HG03354 (cell line): ENCODE results near the gene WDR33.

Source experiments
- ATAC-seq: cut with Tn5 transposase; IDR thresholded peaks from one replicate; pipeline ENCODE4 v1.9.1; 2021; ENCODE audit warnings: mild to moderate bottlenecking; ENCODE audit not compliant: unreplicated experiment, poor library complexity, severe bottlenecking

WDR33 gene

GRCh38 chr2:127701651-127702394, 109.1 kb downstream of the WDR33 start:
- peak; percentile 62 for ATAC-seq

- ATAC-seq, result peak; percentile 76
Observed at GRCh38 chr2:127701193-127701650, 109.7 kb downstream of the WDR33 start, which contains the start of gene SFT2D3. TSS of gene SFT2D3 (plus strand) at chr2:127701497. CDS start at chr2:127701529, 32 bp downstream.

GRCh38 chr2:127700527-127701192, 110.3 kb downstream of the WDR33 start:
- ATAC-seq, result peak; percentile 62

- ATAC-seq, result no peak
Observed at GRCh38 chr2:127698553-127699355, 112.2 kb downstream of the WDR33 start.

- ATAC-seq, result no peak
Observed at GRCh38 chr2:127697482-127698180, 113.3 kb downstream of the WDR33 start.

GRCh38 chr2:127695491-127696472, 115.2 kb downstream of the WDR33 start:
- ATAC-seq, result no peak

GRCh38 chr2:127694986-127695385, 116.0 kb downstream of the WDR33 start:
- no peak for ATAC-seq

- ATAC-seq, result no peak
Observed at GRCh38 chr2:127690696-127691095, 120.3 kb downstream of the WDR33 start.

- ATAC-seq, result no peak
Observed at GRCh38 chr2:127688405-127688804, 122.6 kb downstream of the WDR33 start.

GRCh38 chr2:127685410-127686080, 125.4 kb downstream of the WDR33 start:
- ATAC-seq, result no peak

- ATAC-seq, result no peak
Observed at GRCh38 chr2:127683757-127684156, 127.2 kb downstream of the WDR33 start.

GRCh38 chr2:127683056-127683455, 127.9 kb downstream of the WDR33 start:
- no peak for ATAC-seq

GRCh38 chr2:127681976-127682857, 128.8 kb downstream of the WDR33 start:
- no peak for ATAC-seq

GRCh38 chr2:127681288-127681804, 129.6 kb downstream of the WDR33 start:
- no peak for ATAC-seq

GRCh38 chr2:127680706-127681287, 130.2 kb downstream of the WDR33 start:
- no peak for ATAC-seq

GRCh38 chr2:127679680-127680361, 131.2 kb downstream of the WDR33 start:
- no peak for ATAC-seq
